DMS114 treated with DMSO at 0.1 percent for 48 hours (cell line): ENCODE measurements around the gene ZNF831.

Experiments
- DNase-seq: peaks from one replicate; lab custom pipeline; 2025; ENCODE audit not compliant: unreplicated experiment; lab: John Stamatoyannopoulos, UW

ZNF831 gene

GRCh38 chr20:59246691-59247400, 83.2 kb downstream of the ZNF831 start:
- DNase-seq, result no peak

- DNase-seq, result no peak
Observed at GRCh38 chr20:59247731-59248684, 84.4 kb downstream of the ZNF831 start.

- DNase-seq, result no peak
Observed at GRCh38 chr20:59250293-59250692, 86.7 kb downstream of the ZNF831 start.

GRCh38 chr20:59253325-59253724, 89.7 kb downstream of the ZNF831 start:
- no peak for DNase-seq

- no peak for DNase-seq
Observed at GRCh38 chr20:59253779-59254319, 90.2 kb downstream of the ZNF831 start.

- DNase-seq, result no peak
Observed at GRCh38 chr20:59255256-59255655, 91.6 kb downstream of the ZNF831 start.

- no peak for DNase-seq
Observed at GRCh38 chr20:59258221-59258621, 94.6 kb downstream of the ZNF831 start.

- DNase-seq, result no peak
Observed at GRCh38 chr20:59259946-59260345, 96.3 kb downstream of the ZNF831 start.

- no peak for DNase-seq
Observed at GRCh38 chr20:59265298-59265697, 101.7 kb downstream of the ZNF831 start.

- DNase-seq, result no peak
Observed at GRCh38 chr20:59268870-59269269, 105.2 kb downstream of the ZNF831 start.

GRCh38 chr20:59269411-59270025, 105.9 kb downstream of the ZNF831 start:
- no peak for DNase-seq

- no peak for DNase-seq
Observed at GRCh38 chr20:59270380-59270779, 106.8 kb downstream of the ZNF831 start.

- no peak for DNase-seq
Observed at GRCh38 chr20:59273739-59274357, 110.2 kb downstream of the ZNF831 start.

- no peak for DNase-seq
Observed at GRCh38 chr20:59276938-59277337, 113.3 kb downstream of the ZNF831 start.

- no peak for DNase-seq
Observed at GRCh38 chr20:59284470-59284869, 120.8 kb downstream of the ZNF831 start.

GRCh38 chr20:59289994-59290393, 126.4 kb downstream of the ZNF831 start:
- no peak for DNase-seq

GRCh38 chr20:59291740-59292383, 128.2 kb downstream of the ZNF831 start:
- DNase-seq, result no peak

- DNase-seq, result no peak
Observed at GRCh38 chr20:59295531-59295930, 131.9 kb downstream of the ZNF831 start.

- DNase-seq, result no peak
Observed at GRCh38 chr20:59297686-59298085, 134.1 kb downstream of the ZNF831 start.

GRCh38 chr20:59299945-59300332, 136.3 kb downstream of the ZNF831 start:
- no peak for DNase-seq
